ENCODE measurements around the gene RELN.

The RELN gene

DNA sequence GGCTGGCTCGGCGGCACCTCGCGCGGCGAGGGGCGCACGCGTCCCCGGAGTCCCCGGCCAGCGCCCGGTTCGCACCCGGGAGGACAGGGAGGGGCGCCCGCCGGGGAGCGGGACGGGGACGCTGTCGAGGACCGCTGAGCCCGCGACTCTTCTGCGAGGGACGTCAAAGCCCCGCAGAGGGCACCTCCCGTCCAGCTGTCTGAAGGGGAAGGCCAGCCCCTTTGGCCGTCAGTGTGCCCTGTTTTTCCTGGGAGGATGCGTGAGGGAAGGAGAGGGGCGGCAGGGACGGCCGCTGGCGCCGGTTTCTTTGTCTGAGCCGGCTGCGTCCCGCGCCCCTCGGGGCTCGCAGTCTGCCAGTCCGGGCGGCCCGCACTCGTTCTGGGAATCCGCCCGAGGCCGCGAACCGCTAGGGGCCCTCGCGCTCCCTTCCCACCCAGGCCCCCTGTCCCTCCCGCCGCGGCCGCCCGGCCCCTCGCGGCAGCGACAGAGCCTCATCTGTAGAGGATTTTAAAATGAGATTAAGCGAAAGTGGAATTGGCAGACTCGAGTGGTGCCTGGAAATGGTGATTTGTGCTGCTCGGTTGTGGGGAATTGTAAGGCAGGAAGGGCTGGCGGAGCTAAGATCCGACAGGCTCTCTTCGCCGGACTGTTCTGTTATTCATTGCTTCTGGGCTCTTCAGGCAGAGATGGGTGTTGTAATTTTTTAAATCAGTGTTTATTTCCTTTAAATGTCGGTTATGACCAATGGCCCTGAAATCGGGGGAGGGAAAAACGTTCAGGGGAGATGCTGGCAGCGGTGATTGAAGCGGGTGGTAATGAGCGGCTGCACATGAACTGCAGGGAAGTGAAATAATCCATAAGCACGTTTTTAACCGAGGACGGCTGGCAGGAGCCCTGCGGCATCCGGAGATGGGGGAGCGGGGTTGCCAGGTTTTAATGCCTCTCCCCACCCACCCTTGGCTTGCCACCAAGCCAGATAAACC, 618 bp upstream of the RELN start:
- DNase-seq, result peak; percentile 77

- DNase-seq, result no peak
Measured at GRCh38 chr7:103988468-103989199, 824 bp downstream of the RELN start.

DNA sequence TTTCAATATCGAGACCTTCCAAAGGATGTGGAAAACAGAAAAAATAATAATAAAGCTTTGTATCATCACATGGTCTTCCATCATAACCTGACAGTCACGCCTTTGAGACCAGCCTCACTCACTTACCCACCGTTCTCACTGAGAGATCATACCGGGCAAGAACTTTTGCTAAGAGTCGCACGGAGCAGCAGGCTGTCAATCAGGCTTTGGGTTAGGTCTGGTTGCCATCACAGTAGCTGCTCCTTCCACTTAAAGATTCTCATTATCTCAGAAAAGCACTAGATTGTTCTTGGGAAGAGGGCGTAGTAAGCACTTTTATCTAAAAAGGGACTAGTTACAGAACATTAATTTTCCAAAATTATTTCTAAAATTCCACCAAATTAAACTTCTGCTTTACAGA, 2.0 kb downstream of the RELN start:
- no peak for DNase-seq

- no peak for DNase-seq
Measured at GRCh38 chr7:103985565-103986126, 3.8 kb downstream of the RELN start.

GRCh38 chr7:103984050-103984449, 5.4 kb downstream of the RELN start:
- DNase-seq, result no peak

GRCh38 chr7:103983201-103983977, 6.1 kb downstream of the RELN start:
- no peak for DNase-seq

DNA sequence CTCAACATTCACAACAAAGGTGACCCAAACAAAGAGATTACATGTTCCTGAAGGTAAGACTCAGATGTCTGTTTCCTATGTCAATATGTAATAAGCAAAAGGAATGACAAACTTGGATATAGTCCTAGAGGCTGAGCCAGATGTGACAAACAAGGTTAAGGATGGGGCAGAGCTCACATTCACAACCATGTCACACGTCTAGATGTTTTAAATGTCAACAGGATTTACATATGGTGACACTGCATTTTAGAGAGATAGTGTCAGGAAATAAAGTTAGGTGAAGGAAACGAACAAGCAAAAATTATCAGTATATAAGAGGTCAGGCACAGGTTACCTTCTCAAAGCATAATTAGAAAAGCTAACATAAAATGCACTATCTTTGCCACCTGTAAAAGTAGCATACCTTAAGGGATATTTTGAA, 8.4 kb downstream of the RELN start:
- DNase-seq, result no peak

GRCh38 chr7:103972779-103973434, 16.6 kb downstream of the RELN start:
- DNase-seq, result no peak

DNA sequence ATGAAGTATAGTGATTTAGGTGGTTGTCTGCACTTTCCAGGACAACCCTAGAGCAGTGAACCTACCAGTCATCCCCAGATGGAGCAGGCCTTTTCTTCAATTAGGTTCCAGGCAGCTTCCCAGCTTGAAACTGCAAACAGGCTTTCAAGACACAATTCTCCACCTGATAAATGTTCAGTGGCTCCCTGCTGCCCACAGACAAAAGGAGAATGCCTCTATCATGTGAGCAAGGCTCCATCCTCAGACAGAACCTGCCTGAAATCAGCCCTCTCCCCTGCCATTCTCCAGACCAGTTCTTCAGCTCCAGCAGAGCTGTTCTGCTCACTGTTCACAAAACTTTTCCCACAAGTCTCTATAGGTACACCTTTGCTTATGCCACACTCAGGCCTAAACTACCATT, 22.1 kb downstream of the RELN start:
- no peak for DNase-seq

DNA sequence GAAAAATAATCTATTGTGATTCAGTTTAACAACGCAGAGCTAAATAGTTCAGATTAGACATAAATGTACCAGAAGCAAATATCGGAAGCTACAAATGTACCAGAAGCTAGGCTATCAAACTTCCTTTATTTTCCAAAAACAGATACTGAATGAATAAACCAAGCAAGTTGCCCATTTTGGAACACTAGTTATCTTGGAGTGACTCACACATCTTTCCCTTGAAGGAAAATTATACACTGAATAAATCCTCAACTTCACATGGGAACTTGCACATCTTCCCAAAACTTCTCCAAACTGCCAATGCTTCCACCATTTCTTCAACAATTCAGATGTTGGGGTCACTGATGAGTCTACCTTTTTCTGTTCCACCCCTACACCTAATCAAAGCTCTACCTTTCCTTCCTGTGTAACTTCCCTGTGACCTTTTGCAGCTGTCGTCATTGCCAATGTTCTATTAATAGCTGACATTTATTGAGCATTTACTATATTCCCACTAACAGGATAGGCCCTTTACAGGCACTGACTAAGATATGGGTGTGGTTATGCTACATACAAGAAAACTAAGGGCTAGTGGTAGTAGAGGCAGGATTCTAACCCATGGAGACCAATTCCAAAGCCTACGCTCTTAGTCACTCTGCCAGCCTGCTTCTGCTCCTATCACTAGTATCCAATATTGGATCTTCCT, 22.7 kb downstream of the RELN start:
- DNase-seq, result no peak

DNA sequence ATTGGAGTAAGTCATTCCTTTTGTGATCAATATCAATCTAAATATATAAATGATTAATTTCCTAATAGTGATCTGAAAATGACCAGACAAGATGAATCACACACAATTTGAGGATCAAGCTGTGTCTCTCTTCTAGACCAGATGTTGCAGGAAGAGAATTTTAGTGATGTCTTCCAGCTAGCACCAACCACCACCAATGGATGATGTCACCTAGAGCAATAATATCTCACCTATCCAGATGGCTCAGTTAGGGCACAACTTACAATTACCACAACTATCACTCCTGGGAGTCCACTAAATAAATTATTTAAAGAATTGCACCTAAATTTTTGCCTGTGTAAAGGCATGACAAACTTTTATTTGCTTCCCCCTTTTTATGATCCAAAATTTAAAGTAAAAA, 25.2 kb downstream of the RELN start:
- no peak for DNase-seq

DNA sequence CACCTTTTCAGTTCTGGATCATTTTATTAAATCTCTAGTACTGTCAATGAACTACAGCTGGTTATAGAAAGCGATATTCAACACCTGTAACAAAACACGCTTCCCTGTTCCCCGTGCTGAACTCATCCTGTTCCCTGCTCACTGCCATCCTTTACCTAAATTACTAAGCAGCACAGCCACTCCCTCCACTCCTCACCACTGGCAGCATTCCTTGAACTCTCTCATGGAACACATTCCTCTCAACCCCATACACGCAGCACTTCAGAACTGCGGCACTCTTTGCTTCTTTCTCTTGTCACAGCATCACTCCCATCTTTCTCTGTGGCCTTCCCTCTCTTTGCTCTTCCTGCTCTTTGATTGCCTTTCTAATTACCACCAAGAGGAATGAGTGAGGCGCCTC, 27.4 kb downstream of the RELN start:
- peak; percentile 58 for DNase-seq

DNA sequence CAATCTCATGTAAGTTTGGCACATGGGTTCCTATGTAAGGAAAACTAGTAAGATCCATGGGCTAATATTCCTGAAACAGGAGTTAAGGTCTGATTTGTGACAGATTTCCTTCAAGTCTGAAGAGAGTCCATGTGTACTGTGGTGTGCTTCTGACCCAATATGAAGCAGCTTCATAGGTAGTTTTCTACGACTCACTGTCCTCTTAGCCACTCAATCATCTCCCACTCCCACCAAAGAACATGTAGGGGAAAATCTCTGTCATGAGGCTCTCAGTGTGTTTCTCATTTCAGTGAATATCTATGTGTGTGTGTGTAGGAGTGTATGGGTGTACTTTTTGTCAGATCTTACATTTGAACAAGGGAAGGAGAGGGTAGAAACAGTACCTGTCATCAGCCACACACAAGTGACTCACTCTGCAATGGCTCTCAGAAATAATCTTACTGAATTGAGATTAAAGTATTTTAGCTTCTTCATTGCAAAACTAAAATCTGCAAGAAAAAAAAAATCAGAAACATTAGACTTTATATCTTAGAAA, 31.1 kb downstream of the RELN start:
- DNase-seq, result no peak

DNA sequence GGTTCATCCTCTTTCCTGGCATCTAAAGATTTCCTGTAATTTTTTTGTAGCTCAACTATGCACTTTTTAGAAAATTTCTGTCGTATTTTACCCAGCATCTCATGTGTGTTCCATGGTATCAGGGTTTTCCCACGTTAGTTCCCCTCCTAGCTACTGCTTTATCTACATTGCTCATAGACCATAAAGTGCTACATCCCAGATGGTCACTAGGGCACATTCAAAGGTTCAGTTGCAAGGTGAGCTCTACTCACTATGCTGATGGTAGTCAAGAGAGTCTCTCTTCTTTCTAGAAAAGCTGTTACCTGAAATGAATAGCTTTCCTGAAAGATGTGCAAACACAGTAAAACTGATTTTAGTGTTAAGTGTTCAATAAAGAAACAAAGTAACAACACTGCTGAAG, 33.5 kb downstream of the RELN start:
- no peak for DNase-seq

GRCh38 chr7:103952408-103952807, 37.0 kb downstream of the RELN start:
- no peak for DNase-seq

- no peak for DNase-seq
Measured at GRCh38 chr7:103951311-103951710, 38.1 kb downstream of the RELN start.

GRCh38 chr7:103949374-103949773, 40.1 kb downstream of the RELN start:
- DNase-seq, result no peak

- DNase-seq, result no peak
Measured at GRCh38 chr7:103947026-103947655, 42.3 kb downstream of the RELN start.

GRCh38 chr7:103944230-103944900, 45.1 kb downstream of the RELN start:
- no peak for DNase-seq

GRCh38 chr7:103941976-103942375, 47.5 kb downstream of the RELN start:
- no peak for DNase-seq
